ENCODE data around the gene CFAP73. TPM values are rescaled to one million over a fixed set of nuclear protein-coding genes. Genes with fewer than 3 reads are reported as not detected.

CFAP73 gene
- total RNA-seq, 1 donor from 2014 or later, result not detected

- FAIRE-seq (no peak), DNase-seq (ENCODE audit: low spot score in 2 of 2) (peak; percentile 78 to 82)
Measured at GRCh38 chr12:113184900-113185179, 35.3 kb downstream of the CFAP73 start.

GRCh38 chr12:113185180-113186032 is 35.9 kb downstream of the CFAP73 start, which contains the start of the genes DDX54 and RITA1:
Gene DDX54, minus strand, starts transcription at chr12:113185478. Its CDS starts 27 bp downstream, at chr12:113185451.
Gene RITA1, plus strand, starts transcription at chr12:113185721. Its CDS starts 1,026 bp downstream, at chr12:113186747.
- FAIRE-seq, result no peak
- DNase-seq (ENCODE audit: low spot score in 2 of 2), result peak; percentile 83 to 84

- FAIRE-seq, result no peak
- no peak for DNase-seq (ENCODE audit: low spot score in 2 of 2)
Measured at GRCh38 chr12:113186033-113186365, 36.5 kb downstream of the CFAP73 start.

- FAIRE-seq, result no peak
Measured at GRCh38 chr12:113186666-113187325, 37.3 kb downstream of the CFAP73 start.

GRCh38 chr12:113189361-113189760 is 39.8 kb downstream of the CFAP73 start:
- no peak for DNase-seq (ENCODE audit: low spot score in 2 of 2)

More at GRCh38 chr12:113186666-113187325, 37.3 kb downstream of the CFAP73 start:
- DNase-seq (ENCODE audit: low spot score in 2 of 2), result no peak

GRCh38 chr12:113190761-113191160 is 41.2 kb downstream of the CFAP73 start:
- FAIRE-seq, result no peak

More at GRCh38 chr12:113189361-113189760, 39.8 kb downstream of the CFAP73 start:
- no peak for FAIRE-seq

GRCh38 chr12:113191227-113191626 is 41.7 kb downstream of the CFAP73 start:
- no peak for FAIRE-seq

More at GRCh38 chr12:113190761-113191160, 41.2 kb downstream of the CFAP73 start:
- no peak for DNase-seq (ENCODE audit: low spot score in 2 of 2)

GRCh38 chr12:113194971-113195391 is 45.5 kb downstream of the CFAP73 start:
- DNase-seq (ENCODE audit: low spot score in 2 of 2) (no peak), FAIRE-seq (no peak)

More at GRCh38 chr12:113191227-113191626, 41.7 kb downstream of the CFAP73 start:
- no peak for DNase-seq (ENCODE audit: low spot score in 2 of 2)

- no peak for DNase-seq (ENCODE audit: low spot score in 2 of 2)
- no peak for FAIRE-seq
Measured at GRCh38 chr12:113195598-113195997, 46.1 kb downstream of the CFAP73 start.

- FAIRE-seq (no peak), DNase-seq (ENCODE audit: low spot score in 2 of 2) (no peak)
Measured at GRCh38 chr12:113196582-113196981, 47.1 kb downstream of the CFAP73 start.

- no peak for FAIRE-seq
- DNase-seq (ENCODE audit: low spot score in 2 of 2), result peak; percentile 79 to 86
Measured at GRCh38 chr12:113196990-113197389, 47.5 kb downstream of the CFAP73 start.

- no peak for FAIRE-seq
- no peak for DNase-seq (ENCODE audit: low spot score in 2 of 2)
Measured at GRCh38 chr12:113197518-113198077, 48.1 kb downstream of the CFAP73 start.

- no peak for DNase-seq (ENCODE audit: low spot score in 2 of 2)
- no peak for FAIRE-seq
Measured at GRCh38 chr12:113198296-113198695, 48.8 kb downstream of the CFAP73 start.

- FAIRE-seq (no peak), DNase-seq (ENCODE audit: low spot score in 2 of 2) (no peak)
Measured at GRCh38 chr12:113200021-113200797, 50.7 kb downstream of the CFAP73 start.

GRCh38 chr12:113201187-113202177 is 52.0 kb downstream of the CFAP73 start:
- DNase-seq (ENCODE audit: low spot score in 2 of 2) (no peak), FAIRE-seq (no peak)

GRCh38 chr12:113202300-113203075 is 53.0 kb downstream of the CFAP73 start:
- DNase-seq (ENCODE audit: low spot score in 2 of 2), result no peak
- FAIRE-seq, result no peak

- FAIRE-seq (no peak), DNase-seq (ENCODE audit: low spot score in 2 of 2) (no peak)
Measured at GRCh38 chr12:113203852-113204760, 54.6 kb downstream of the CFAP73 start.

Data from frontal cortex (tissue), 4 donors.